Measurements from ENCODE around the gene TMEM266.

Gene TMEM266

DNA sequence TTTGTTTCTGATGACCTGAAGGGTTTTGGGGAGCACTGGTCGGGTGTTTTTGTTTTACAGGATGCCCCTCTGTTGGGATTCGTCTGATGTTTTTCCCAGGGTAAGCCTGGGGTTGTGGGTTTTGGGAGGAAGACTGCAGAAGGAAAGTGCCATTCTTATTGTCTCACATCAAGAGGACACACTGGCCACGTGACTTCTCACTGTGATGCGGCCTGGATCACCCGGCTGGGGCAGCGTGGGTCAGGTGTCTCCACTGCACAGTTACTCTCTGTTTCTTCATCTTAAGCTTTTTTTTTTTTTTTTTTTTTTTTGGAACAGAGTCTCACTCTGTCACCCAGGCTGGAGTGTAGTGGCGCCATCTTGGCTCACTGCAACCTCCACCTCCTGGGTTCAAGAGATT, 120.5 kb downstream of the TMEM266 start:
- no peak for TF ChIP-seq EZH2phosphoT487 (conservative IDR thresholded peaks at IDR 0.05; ENCODE audit: low read length)
- TF ChIP-seq, protein P1, sequence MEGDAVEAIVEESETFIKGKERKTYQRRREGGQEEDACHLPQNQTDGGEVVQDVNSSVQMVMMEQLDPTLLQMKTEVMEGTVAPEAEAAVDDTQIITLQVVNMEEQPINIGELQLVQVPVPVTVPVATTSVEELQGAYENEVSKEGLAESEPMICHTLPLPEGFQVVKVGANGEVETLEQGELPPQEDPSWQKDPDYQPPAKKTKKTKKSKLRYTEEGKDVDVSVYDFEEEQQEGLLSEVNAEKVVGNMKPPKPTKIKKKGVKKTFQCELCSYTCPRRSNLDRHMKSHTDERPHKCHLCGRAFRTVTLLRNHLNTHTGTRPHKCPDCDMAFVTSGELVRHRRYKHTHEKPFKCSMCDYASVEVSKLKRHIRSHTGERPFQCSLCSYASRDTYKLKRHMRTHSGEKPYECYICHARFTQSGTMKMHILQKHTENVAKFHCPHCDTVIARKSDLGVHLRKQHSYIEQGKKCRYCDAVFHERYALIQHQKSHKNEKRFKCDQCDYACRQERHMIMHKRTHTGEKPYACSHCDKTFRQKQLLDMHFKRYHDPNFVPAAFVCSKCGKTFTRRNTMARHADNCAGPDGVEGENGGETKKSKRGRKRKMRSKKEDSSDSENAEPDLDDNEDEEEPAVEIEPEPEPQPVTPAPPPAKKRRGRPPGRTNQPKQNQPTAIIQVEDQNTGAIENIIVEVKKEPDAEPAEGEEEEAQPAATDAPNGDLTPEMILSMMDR (IDR thresholded peaks at IDR 0.05; ENCODE audit: insufficient read depth, low read length, poor library complexity, severe bottlenecking) = no peak
- no peaks in the 10 kb centered on the region for H3K36me3 ChIP-seq (ENCODE audit: low read length)
- no peak overlapping the region for H3K27ac ChIP-seq (ENCODE audit: low read depth, low read length)
- H3K9ac ChIP-seq (ENCODE audit: low read length) = no peak overlapping the region
- H3K9me3 ChIP-seq (ENCODE audit: insufficient read depth, low read length) = no peaks in the 10 kb centered on the region
- H4K20me1 ChIP-seq (ENCODE audit: low read depth, low read length) = no peaks in the 10 kb centered on the region
- H3K4me3 ChIP-seq (ENCODE audit: insufficient read depth, low read length, poor library complexity, severe bottlenecking) = no peak overlapping the region
- H3K9me2 ChIP-seq (replicated peaks; ENCODE audit: insufficient read depth, low read length) = no peaks in the 10 kb centered on the region
- no peaks in the 10 kb centered on the region for H3F3A ChIP-seq (ENCODE audit: insufficient read depth)
- H2AFZ ChIP-seq (ENCODE audit: low read depth, low read length, severe bottlenecking) = no peak overlapping the region
- no peaks in the 10 kb centered on the region for H3K27me3 ChIP-seq (ENCODE audit: low read length)
- no peak overlapping the region for H3K4me2 ChIP-seq (ENCODE audit: low read depth, low read length, poor library complexity, severe bottlenecking)
- no peaks in the 10 kb centered on the region for H3K79me2 ChIP-seq (ENCODE audit: insufficient read depth, low read length)

DNA sequence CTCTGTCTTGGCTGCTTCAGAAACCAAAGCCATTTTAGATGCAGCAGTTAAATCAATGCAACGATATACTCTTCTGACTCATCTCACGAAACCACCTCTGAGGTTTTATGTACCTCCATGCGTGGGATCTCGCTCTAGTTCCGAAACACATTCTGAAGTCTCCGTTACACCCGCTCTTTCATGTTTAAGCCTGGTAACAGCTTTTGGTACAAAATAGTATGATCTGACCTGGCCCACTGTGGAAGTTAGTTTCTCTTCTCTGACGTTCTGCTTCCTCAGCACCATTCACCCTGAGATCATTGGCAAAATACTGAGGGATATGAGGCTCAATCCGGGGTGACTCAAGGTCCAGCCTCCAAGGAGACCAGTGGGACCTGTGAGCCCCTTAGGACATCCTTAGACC, 121.9 kb downstream of the TMEM266 start:
- H3K36me3 ChIP-seq (ENCODE audit: low read length) = no peaks in the 10 kb centered on the region
- no peaks in the 10 kb centered on the region for H3F3A ChIP-seq (ENCODE audit: insufficient read depth)
- no peaks in the 10 kb centered on the region for H3K9me2 ChIP-seq (replicated peaks; ENCODE audit: insufficient read depth, low read length)
- no peak for TF ChIP-seq EZH2phosphoT487 (conservative IDR thresholded peaks at IDR 0.05; ENCODE audit: low read length)
- TF ChIP-seq, protein P1 (IDR thresholded peaks at IDR 0.05; ENCODE audit: insufficient read depth, low read length, poor library complexity, severe bottlenecking) = no peak
- no peaks in the 10 kb centered on the region for H4K20me1 ChIP-seq (ENCODE audit: low read depth, low read length)
- no peaks in the 10 kb centered on the region for H3K79me2 ChIP-seq (ENCODE audit: insufficient read depth, low read length)
- H2AFZ ChIP-seq (ENCODE audit: low read depth, low read length, severe bottlenecking) = no peak overlapping the region
- no peaks in the 10 kb centered on the region for H3K9me3 ChIP-seq (ENCODE audit: insufficient read depth, low read length)
- H3K27me3 ChIP-seq (ENCODE audit: low read length) = no peaks in the 10 kb centered on the region
- H3K9ac ChIP-seq (ENCODE audit: low read length) = no peak overlapping the region
- H3K4me3 ChIP-seq (ENCODE audit: insufficient read depth, low read length, poor library complexity, severe bottlenecking) = no peak overlapping the region
- H3K4me2 ChIP-seq (ENCODE audit: low read depth, low read length, poor library complexity, severe bottlenecking) = no peak overlapping the region
- H3K27ac ChIP-seq (ENCODE audit: low read depth, low read length) = no peak overlapping the region

DNA sequence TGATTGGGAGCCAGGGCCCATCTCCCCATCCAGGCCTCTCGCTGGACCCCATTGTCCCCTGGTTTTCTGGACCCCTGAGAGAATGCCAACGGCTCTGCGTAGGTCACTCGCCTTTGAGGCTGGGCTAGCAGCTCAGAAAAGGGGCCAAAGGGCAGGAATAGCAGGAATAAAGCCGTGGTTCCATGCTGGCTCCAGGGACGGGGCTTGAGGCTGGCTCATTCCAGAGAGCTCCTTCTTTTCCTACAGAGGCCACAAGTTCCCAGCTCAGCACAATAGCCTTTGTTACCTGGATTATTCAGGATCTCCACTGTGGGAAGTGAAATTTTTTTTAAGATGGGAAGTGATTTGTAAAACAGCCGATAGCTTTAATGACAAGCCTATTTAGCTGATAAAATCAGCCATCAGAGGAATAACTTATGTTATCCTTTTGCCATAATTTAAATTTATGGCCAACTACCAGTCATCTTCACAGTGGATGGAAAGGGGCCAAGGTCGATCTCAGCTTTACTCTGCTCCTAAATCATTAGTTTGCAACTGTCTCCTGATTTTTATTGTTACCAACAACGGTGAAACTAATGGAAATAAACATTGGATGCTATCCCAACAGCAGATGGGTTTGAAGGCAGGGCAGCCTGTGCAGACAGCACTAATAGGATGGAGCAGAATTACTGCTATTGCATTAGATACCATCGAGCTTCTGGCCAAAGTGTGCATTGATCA, 124.3 kb downstream of the TMEM266 start:
- H3K4me3 ChIP-seq (ENCODE audit: insufficient read depth, low read length, poor library complexity, severe bottlenecking) = no peak overlapping the region
- H3K9me2 ChIP-seq (replicated peaks; ENCODE audit: insufficient read depth, low read length) = no peaks in the 10 kb centered on the region
- no peak for TF ChIP-seq EZH2phosphoT487 (conservative IDR thresholded peaks at IDR 0.05; ENCODE audit: low read length)
- TF ChIP-seq, protein P1 (IDR thresholded peaks at IDR 0.05; ENCODE audit: insufficient read depth, low read length, poor library complexity, severe bottlenecking) = no peak
- H3K9me3 ChIP-seq (ENCODE audit: insufficient read depth, low read length) = no peaks in the 10 kb centered on the region
- H4K20me1 ChIP-seq (ENCODE audit: low read depth, low read length) = no peaks in the 10 kb centered on the region
- H3K36me3 ChIP-seq (ENCODE audit: low read length) = no peaks in the 10 kb centered on the region
- no peak overlapping the region for H2AFZ ChIP-seq (ENCODE audit: low read depth, low read length, severe bottlenecking)
- no peak overlapping the region for H3K9ac ChIP-seq (ENCODE audit: low read length)
- no peaks in the 10 kb centered on the region for H3F3A ChIP-seq (ENCODE audit: insufficient read depth)
- H3K79me2 ChIP-seq (ENCODE audit: insufficient read depth, low read length) = no peaks in the 10 kb centered on the region
- H3K27ac ChIP-seq (ENCODE audit: low read depth, low read length) = no peak overlapping the region
- no peaks in the 10 kb centered on the region for H3K27me3 ChIP-seq (ENCODE audit: low read length)
- no peak overlapping the region for H3K4me2 ChIP-seq (ENCODE audit: low read depth, low read length, poor library complexity, severe bottlenecking)
